HG02763 (cell line): Measurements from ENCODE around the gene RSPRY1.

ENCODE experiments used
- ATAC-seq: cut with Tn5 transposase; IDR thresholded peaks from one replicate; pipeline ENCODE4 v1.9.1; 2021; ENCODE audit warnings: mild to moderate bottlenecking, moderate library complexity; ENCODE audit not compliant: unreplicated experiment

RSPRY1 gene

DNA sequence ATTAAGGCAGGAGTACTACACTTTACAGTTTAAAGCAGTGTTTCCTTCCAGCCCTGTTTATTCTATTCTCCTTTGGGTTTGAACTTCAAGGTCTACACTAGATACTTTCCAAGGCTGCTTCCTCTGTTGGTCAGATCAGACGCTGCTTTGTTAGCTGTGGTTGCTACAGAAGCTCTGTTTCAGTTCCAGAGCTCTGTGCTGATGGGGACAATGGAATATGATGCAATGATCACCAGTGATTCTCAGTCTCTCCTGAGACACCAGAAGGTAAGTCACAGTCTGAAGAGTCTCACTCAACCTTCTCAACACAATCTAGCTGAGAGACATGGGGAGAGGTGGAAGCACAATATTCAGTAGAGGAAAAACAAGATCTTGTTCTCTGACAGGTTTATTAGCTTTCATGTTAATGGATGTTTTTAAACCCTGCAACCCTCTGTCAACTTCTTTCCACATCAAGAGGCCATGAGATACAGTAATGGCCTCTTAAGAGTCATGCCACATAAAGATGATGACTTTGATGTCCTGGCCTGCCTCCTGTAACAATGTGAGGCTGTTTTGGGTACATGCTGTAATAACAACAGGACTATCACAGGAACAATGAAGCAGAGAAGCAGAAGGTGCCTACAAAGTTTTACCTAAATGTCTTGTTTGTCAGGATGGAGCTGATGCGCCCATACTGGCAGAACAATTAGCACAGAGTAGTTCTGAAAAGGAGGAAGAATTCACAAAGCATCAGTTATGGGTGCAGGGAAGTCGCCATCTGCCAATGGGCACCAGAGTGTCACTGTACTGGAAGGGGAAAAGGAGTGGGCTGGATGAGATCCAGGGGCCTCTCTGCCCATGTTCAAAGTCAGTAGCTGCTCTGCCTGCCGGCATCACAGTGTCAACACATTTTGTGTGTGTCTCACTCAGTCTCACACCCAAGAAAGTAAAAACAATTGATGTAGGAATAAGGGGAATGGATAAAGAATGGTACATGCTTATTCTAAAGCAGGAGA is 33.7 kb upstream of the RSPRY1 start:
- no peak for ATAC-seq

- ATAC-seq, result no peak
These were observed 32.3 kb upstream of the RSPRY1 start for GRCh38 chr16:57153841-57154240.

GRCh38 chr16:57155702-57156350 is 30.3 kb upstream of the RSPRY1 start:
- no peak for ATAC-seq

DNA sequence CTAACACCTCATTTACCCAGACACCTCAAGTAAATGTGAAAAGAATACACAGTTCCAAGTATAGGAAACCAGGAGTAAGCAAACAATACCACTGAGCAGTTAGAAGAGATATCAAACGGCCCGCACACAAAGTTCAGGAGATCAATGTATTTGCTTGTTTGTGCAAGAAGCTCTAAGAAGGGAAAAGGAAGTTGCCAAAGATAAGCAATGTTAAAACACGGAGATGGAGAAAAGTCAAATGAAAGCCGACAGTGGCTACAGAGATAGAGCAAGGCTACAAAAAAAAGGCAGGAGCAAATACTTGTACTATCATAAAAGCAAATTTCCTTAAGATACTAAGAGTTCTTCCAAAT is 29.8 kb upstream of the RSPRY1 start:
- no peak for ATAC-seq

DNA sequence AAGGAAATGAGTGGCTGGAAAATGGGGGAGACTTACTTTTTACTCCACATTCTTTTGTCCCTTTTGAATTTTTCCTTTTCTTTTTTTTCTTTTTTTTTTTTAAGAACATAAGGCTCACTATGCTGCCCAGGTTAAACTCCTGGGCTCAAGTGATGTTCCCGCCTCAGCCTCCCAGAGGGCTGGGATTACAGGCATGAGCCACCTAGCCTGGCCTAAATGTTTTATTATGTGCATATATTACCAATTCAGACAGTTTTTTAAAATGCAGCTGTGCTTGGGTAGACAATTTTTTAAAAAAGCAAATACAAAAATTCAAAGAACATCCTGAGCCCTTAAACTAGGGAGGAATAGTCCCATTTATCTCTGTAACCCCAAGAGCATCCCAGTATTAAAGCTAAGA is 28.6 kb upstream of the RSPRY1 start:
- no peak for ATAC-seq

GRCh38 chr16:57159447-57159846 is 26.7 kb upstream of the RSPRY1 start:
- no peak for ATAC-seq

DNA sequence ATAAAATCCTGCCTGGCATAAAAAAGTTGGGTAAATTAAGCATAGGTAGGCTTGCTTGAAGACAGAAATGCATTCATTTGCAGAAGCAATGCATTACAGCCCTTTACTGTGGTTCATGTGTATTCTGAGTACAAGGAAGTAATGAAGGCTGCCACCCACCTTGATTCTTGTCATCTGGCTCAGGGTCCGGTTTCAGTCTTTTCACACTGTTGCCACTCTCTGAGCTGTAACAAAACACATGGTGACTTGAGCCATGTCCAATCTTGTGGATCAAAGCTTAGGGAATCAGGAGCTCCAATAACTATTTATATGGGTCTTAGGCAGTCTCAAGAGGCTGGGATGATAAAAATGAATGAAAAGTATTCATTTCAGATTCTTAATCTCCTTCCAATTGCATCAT is 22.3 kb upstream of the RSPRY1 start:
- ATAC-seq, result no peak

DNA sequence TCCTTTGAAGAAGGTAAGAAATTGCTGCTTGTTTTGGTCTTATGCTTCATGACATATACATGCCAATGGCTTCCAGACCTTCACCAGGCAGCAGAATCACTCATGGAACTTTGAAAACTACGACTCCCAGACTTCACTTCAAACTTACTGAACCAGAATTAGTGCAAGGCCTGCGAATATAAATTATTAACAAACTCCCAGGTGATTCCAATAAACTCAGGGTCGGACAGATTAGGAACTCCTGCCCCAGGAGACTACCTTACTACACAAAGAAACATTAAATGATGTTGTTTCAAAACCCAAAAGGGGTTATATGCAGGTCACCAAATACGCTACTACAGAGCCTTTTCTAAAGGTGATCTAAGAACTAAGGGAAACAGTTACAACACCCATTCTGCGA is 20.6 kb upstream of the RSPRY1 start:
- ATAC-seq, result no peak

DNA sequence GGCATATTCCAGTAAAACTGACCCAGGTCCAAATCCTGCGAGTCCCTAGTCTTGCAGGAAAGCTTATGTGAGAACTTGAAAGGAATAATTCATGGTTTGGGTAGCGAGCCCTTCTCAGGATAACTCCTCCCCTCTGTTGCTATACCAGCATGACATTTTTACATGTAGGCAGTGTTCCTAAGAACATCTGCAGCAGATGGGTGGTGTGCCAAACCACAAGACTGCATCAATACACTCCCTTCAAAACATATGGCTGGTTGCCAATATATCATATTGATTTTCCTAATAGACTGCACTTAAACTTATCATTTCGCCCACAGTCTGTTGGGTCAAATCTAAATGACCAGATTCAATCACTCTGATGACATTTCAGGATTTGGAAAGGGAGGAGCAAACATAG is 20.2 kb upstream of the RSPRY1 start:
- no peak for ATAC-seq

GRCh38 chr16:57166451-57166850 is 19.7 kb upstream of the RSPRY1 start:
- ATAC-seq, result no peak

DNA sequence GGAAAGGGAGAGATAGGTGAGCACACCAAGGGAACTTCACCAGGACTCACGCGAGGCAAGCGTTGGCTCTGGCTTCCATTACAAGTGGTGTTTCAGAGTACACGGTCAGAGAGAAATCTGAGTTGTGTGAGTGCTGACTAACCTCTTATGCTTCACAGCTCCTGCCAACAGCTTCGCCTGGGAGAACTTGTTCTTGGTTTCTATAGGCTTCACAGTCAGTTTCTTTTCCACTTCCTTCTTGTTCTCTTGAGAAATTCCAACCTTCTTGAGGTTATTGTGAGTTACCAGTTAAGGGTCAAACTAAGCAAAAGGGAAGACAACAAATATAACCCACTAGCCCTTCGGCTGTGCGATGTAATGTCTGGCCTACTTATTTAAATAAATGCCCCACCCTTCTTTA is 19.2 kb upstream of the RSPRY1 start:
- ATAC-seq, result no peak

- ATAC-seq, result no peak
These were observed 18.6 kb upstream of the RSPRY1 start for GRCh38 chr16:57167538-57167937.

- no peak for ATAC-seq
These were observed 18.2 kb upstream of the RSPRY1 start for GRCh38 chr16:57167953-57168352.

DNA sequence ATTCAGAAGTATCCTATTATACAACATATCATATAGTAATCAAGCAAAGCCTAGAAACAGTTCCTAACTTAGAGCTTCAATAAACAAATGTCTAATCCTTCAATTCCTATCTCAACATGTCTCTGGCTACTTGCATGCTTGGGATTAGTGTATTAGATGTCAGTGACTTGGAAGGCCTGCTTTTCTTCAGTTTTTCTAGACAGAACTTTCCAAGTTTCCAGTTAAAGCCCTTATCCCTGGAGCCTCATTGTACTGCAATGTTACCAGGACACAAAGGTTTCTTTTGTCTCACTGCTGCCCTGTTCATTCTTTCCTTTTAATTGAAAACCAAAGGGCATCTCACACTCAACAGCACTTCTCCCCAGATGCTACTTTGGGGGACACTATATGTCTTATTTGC is 16.8 kb upstream of the RSPRY1 start:
- ATAC-seq, result no peak

DNA sequence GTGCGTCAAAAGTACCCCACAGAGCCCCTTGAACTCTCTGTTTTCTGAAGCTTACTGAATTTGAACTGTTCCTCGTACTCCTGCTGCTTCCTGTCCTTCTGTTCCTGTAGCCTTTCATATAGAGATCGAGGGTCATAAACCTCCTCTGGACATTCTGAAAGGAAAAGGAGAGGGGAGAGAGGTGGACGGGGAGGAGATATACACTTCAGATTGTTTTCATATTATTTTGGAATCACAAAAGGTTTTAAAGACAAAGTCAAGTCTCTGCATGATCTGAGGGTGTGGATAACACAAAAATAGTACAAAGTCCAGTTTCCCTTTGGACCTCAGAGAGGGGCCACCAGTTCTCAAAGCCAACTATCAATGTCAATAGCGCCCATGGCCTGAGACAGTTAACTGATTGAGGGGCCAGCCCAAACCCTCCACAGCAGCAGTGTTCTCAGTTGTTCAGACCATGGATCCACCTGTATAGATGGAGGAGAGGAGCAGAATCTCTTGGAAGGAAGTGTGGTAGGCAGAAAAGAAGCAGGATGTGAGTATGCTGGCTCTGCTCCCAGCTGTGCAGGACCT is 13.3 kb upstream of the RSPRY1 start:
- ATAC-seq, result no peak

DNA sequence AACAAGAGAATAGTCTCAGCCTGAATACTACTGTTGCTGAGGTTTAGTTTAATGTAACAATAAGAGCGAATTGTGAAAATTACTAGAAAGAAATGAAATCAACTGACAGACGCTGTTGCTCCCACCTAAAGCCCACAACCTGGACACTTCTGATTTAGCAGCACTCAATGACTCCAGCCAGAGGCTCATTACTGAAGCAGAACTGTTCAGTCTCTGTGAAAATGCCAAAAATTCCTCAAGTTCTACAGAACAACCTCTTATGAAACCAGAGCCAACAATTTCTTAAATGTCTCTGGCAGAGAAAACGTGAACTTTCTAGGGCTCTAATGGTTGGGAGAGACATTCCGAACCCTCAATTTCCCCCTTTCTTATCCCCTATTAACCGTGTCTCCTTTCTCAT is 10.2 kb upstream of the RSPRY1 start:
- ATAC-seq, result no peak

GRCh38 chr16:57178196-57178595 is 7.9 kb upstream of the RSPRY1 start:
- ATAC-seq, result no peak

GRCh38 chr16:57178793-57179212 is 7.3 kb upstream of the RSPRY1 start:
- ATAC-seq, result no peak

- no peak for ATAC-seq
These were observed 6.8 kb upstream of the RSPRY1 start for GRCh38 chr16:57179215-57179828.

DNA sequence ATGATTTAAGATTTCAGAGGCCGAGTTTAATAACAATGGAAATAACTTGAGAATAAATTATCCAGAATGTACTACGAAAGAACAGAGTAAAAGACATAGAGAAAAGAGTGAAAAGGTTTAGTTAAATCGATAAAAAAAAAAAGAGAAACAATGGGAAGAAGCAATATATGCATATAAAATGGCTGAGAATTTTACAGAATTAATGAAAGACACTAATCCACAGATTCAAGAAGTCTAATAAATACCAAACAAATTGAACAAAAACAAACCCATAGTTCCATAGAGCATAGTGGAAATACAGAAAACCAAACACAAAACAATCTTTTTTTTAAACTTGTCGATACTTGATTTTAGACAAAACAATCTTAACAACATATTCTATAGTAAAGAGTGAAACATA is 2.0 kb upstream of the RSPRY1 start:
- ATAC-seq, result no peak

DNA sequence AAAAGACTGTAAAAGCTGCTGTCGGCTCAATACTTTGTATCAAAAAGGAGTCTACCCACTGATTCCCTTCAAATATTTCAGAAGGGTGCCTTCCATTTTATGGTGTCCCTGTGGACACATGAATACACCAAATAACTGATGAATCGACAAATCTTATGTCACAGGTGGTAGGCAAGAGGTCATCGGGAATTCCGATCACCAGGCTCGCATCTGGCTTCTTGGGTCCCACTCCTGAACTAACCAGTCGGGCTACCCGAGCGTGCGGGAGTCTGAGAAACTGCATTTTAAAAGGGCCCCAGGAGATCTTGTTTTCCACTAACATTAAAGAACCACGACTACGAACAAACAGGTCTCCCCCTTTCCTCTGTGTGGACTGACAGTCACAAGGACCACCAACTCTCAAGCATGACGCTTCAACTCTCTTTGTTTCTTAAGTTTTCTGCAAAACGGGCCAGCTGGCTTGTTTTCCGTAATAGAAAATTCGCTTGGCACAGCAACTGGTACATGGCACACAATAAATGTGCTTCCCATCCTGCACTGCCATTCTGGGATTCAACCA is 1.2 kb upstream of the RSPRY1 start:
- ATAC-seq, result no peak
